GM23248 (cell line): Measurements from ENCODE around the gene NOL12. TPM values are rescaled to one million over a fixed set of nuclear protein-coding genes. Genes with fewer than 3 reads are reported as not detected.
"Not testable (repeated sequence)": the region's sequence is repeated elsewhere in the genome, so short reads cannot be mapped to it uniquely, and the experiment has no call there.

Source experiments
- DNase-seq: peaks from one replicate; pipeline ENCODE4 v3.0.0-alpha.2; 2015
- H2AFZ ChIP-seq: fragments of 200-600 bp; sonication (generic); 2 replicates; pipeline ENCODE4 v1.6.1; 2016; ENCODE audit warnings: antibody characterized with exemption
- H3F3A ChIP-seq: fragments of 200-600 bp; sonication (generic); 2 replicates; pipeline ENCODE4 v1.6.1; 2016; ENCODE audit warnings: mild to moderate bottlenecking, antibody characterized with exemption, mixed run types; ENCODE audit not compliant: insufficient read depth
- H3K27ac ChIP-seq: fragments of 200-600 bp; sonication (generic); 2 replicates; pipeline ENCODE4 v1.5.1; 2016; ENCODE audit warnings: mild to moderate bottlenecking
- H3K27me3 ChIP-seq: fragments of 200-600 bp; sonication (generic); replicated peaks from 2 replicates; pipeline ENCODE4 v1.6.1; 2016; ENCODE audit warnings: mild to moderate bottlenecking; ENCODE audit not compliant: insufficient read depth
- H3K36me3 ChIP-seq: fragments of 200-600 bp; sonication (generic); 2 replicates; pipeline ENCODE4 v1.6.1; 2016; ENCODE audit warnings: low read depth, mild to moderate bottlenecking
- H3K4me1 ChIP-seq: fragments of 200-600 bp; sonication (generic); 2 replicates; pipeline ENCODE4 v1.6.1; 2016; ENCODE audit warnings: mild to moderate bottlenecking; ENCODE audit not compliant: insufficient read depth
- H3K4me2 ChIP-seq: fragments of 200-600 bp; sonication (generic); one replicate; pipeline ENCODE4 v1.6.1; 2016; ENCODE audit warnings: mild to moderate bottlenecking; ENCODE audit not compliant: unreplicated experiment
- H3K4me3 ChIP-seq: fragments of 200-600 bp; sonication (generic); 2 replicates; pipeline ENCODE4 v1.5.1; 2016; ENCODE audit warnings: mild to moderate bottlenecking
- H3K79me2 ChIP-seq: fragments of 200-600 bp; sonication (generic); 2 replicates; pipeline ENCODE4 v1.6.1; 2016; ENCODE audit warnings: mild to moderate bottlenecking; ENCODE audit not compliant: insufficient read depth
- H3K9ac ChIP-seq: fragments of 200-600 bp; sonication (generic); 2 replicates; pipeline ENCODE4 v1.6.1; 2016; ENCODE audit warnings: mild to moderate bottlenecking
- H3K9me2 ChIP-seq: fragments of 200-600 bp; sonication (generic); 2 replicates; pipeline ENCODE4 v1.6.1; 2016; ENCODE audit warnings: mixed run types, mild to moderate bottlenecking, moderate library complexity; ENCODE audit not compliant: insufficient read depth
- H3K9me3 ChIP-seq: fragments of 200-600 bp; sonication (generic); one replicate; pipeline ENCODE4 v1.6.1; 2017; ENCODE audit warnings: low read depth
- H4K20me1 ChIP-seq: fragments of 200-600 bp; sonication (generic); 2 replicates; pipeline ENCODE4 v1.6.0; 2016; ENCODE audit not compliant: insufficient read depth
- EZH2 ChIP-seq: fragments of 200-600 bp; sonication (generic); IDR thresholded peaks from 2 replicates; pipeline ENCODE4 v1.6.1; 2018; ENCODE audit warnings: antibody characterized with exemption, mild to moderate bottlenecking; ENCODE audit not compliant: insufficient read depth, poor library complexity, severe bottlenecking
- EZH2phosphoT487 ChIP-seq: fragments of 200-600 bp; sonication (generic); IDR thresholded peaks from 2 replicates; pipeline ENCODE4 v1.6.1; 2018; ENCODE audit warnings: antibody characterized with exemption, moderate library complexity, mild to moderate bottlenecking, low read depth; ENCODE audit not compliant: insufficient read depth
- WGBS, 2 experiments: methylation state at CpG; one replicate each; pipeline ENCODE4 v1.1.6; 2015 to 2017; ENCODE audit warnings: low lambda C conversion rate in 2 of 2, low coverage in 1 of 2; ENCODE audit errors: missing lambda C conversion rate in 2 of 2; 5-methylcytosine and 5-hydroxymethylcytosine counted together
- in situ Hi-C: fragments of 300-500 bp; cut with MboI; formaldehyde crosslinking; loops from 2 replicates; pipeline ENCODE4 v1.15.0; 2020
- polyA plus RNA-seq: library from polyadenylated mRNA; unstranded; fragments of >200 nt; fragmentation: Nextera tagmentation; extraction: Ambion mirVana; gene quantifications from 2 replicates; pipeline ENCODE4 v1.2.1, GENCODE V29; 2016
- total RNA-seq: library from RNA; depleted of rRNA; stranded (reverse); fragments of >200 nt; shearing (Covaris generic); gene quantifications from 2 replicates; pipeline ENCODE4 v1.2.3, GENCODE V29; 2014

Gene NOL12
- total and polyA plus RNA-seq, 2 experiments from 2014 or later = 4.9 to 25.1 TPM

- Histone ChIP-seq H3K9ac (no peak overlapping the region), H4K20me1 (no peaks in the 10 kb centered on the region), H3K27ac (peak overlapping the region; percentile 55), H3K36me3 (no peaks in the 10 kb centered on the region), H3K27me3 (no peaks in the 10 kb centered on the region), H3K9me3 (no peaks in the 10 kb centered on the region), H3K4me2 (no peak overlapping the region), H3K4me3 (no peak overlapping the region), H3K9me2 (no peaks in the 10 kb centered on the region), H2AFZ (no peak overlapping the region), H3K4me1 (peaks cover 8% of the 10 kb centered on the region; the same call in 1 of the 2 replicates), H3F3A (no peaks in the 10 kb centered on the region), H3K79me2 (no peaks in the 10 kb centered on the region)
- DNase-seq = peak; percentile 91
- in situ Hi-C loops = no loop called here
- TF ChIP-seq EZH2 (no peak), EZH2phosphoT487 (no peak)
- 80 to 81% methylated on average over 9 of the region's 9 CpGs for WGBS, 2 experiments
Measured at GRCh38 chr22:37716708-37717107, 30.6 kb downstream of the NOL12 start.

GRCh38 chr22:37717235-37717634 is 31.1 kb downstream of the NOL12 start:
- peak overlapping the region; percentile 35; the same call in 1 of the 2 replicates for H3K27ac ChIP-seq
- H3K4me2 ChIP-seq, H3K9me2 ChIP-seq, H3K4me3 ChIP-seq, DNase-seq, H2AFZ ChIP-seq, H3K4me1 ChIP-seq, H3F3A ChIP-seq, H3K9ac ChIP-seq, H3K9me3 ChIP-seq, H3K79me2 ChIP-seq, H4K20me1 ChIP-seq, in situ Hi-C loops, H3K27me3 ChIP-seq, H3K36me3 ChIP-seq: not testable (repeated sequence)
- 77 to 82% methylated on average over 7 of the region's 7 CpGs for WGBS, 2 experiments

- DNase-seq, H3K9me3 ChIP-seq, H3K27me3 ChIP-seq, H4K20me1 ChIP-seq, H3F3A ChIP-seq, H3K9me2 ChIP-seq, H3K36me3 ChIP-seq, H3K9ac ChIP-seq, H3K4me3 ChIP-seq, H3K4me2 ChIP-seq, in situ Hi-C loops, H3K79me2 ChIP-seq, H3K27ac ChIP-seq, H3K4me1 ChIP-seq, H2AFZ ChIP-seq: not testable (repeated sequence)
- WGBS, 2 experiments = 96% methylated on average over 23 to 38 of the region's 38 CpGs
Measured at GRCh38 chr22:37717746-37718305, 31.7 kb downstream of the NOL12 start.

- no peak for DNase-seq
- Histone ChIP-seq H3K4me1 (peaks cover 9% of the 10 kb centered on the region; the same call in 1 of the 2 replicates), H3K79me2 (no peaks in the 10 kb centered on the region), H3K9me2 (no peaks in the 10 kb centered on the region), H4K20me1 (no peaks in the 10 kb centered on the region), H3K27ac (no peak overlapping the region), H3K4me3 (no peak overlapping the region), H3F3A (no peaks in the 10 kb centered on the region), H3K9ac (no peak overlapping the region), H3K4me2 (no peak overlapping the region), H3K9me3 (no peaks in the 10 kb centered on the region), H3K36me3 (no peaks in the 10 kb centered on the region), H2AFZ (no peak overlapping the region), H3K27me3 (no peaks in the 10 kb centered on the region)
- TF ChIP-seq EZH2 (no peak), EZH2phosphoT487 (no peak)
- WGBS, 2 experiments = 80 to 87% methylated on average over 10 to 25 of the region's 25 CpGs
- in situ Hi-C loops = no loop called here
Measured at GRCh38 chr22:37725551-37726240, 39.6 kb downstream of the NOL12 start.
